Left lung (tissue), 10 donors: ENCODE results near the gene RAB7B. TPM values are rescaled to one million over a fixed set of nuclear protein-coding genes. Genes with fewer than 3 reads are reported as not detected.

ENCODE experiments used
- ATAC-seq: fragments of 200-7000 bp; cut with Tn5 transposase; one replicate; pipeline ENCODE4 v1.9.1; 2020; ENCODE audit warnings: moderate library complexity
- DNase-seq, 4 donors: peaks; one replicate each; pipeline ENCODE4 v3.0.0-alpha.2; 2013 to 2020
- H3K27ac ChIP-seq, 2 donors: fragments of 200-600 bp; sonication (generic) in 1 of 2; one replicate each; pipeline versions ENCODE4 v1.5.0 to v1.8.0; 2020 to 2021
- H3K27me3 ChIP-seq, 2 donors: fragments of 200-600 bp; sonication (generic) in 1 of 2; one replicate each; pipeline versions ENCODE4 v1.5.0 to v1.8.0; 2020 to 2021
- H3K36me3 ChIP-seq, 2 donors: fragments of 200-600 bp; sonication (generic) in 1 of 2; one replicate each; pipeline versions ENCODE4 v1.5.0 to v1.8.0; 2020 to 2021
- H3K4me1 ChIP-seq, 2 donors: fragments of 200-600 bp; one replicate each; pipeline ENCODE4 v1.8.0; 2021
- H3K4me3 ChIP-seq, 2 donors: fragments of 200-600 bp; sonication (generic) in 1 of 2; one replicate each; pipeline versions ENCODE4 v1.5.0 to v1.8.0; 2020 to 2021; ENCODE audit warnings: mild to moderate bottlenecking in 1 of 2
- H3K9me3 ChIP-seq, 2 donors: fragments of 200-600 bp; sonication (generic) in 1 of 2; one replicate each; pipeline versions ENCODE4 v1.5.0 to v1.8.0; 2020 to 2021
- intact Hi-C, 2 donors: fragments of 100-400 bp; cut with DNase I; formaldehyde crosslinking; loops; one replicate each; pipeline versions ENCODE4 v1.11.2 to v1.14.2; 2022
- polyA plus RNA-seq, 6 donors: library from polyadenylated mRNA; unstranded; fragments of 120-200 nt; gene quantifications; one replicate each; pipeline ENCODE4 v1.2.1, GENCODE V29; 2013; ENCODE audit not compliant: insufficient read length in 6 of 6
- total RNA-seq, 2 donors: library from RNA; stranded (reverse); fragmentation: NEBNext Ultra II Directional; extraction: Animal tissue kit (Norgen Biotek cat#: 25700); gene quantifications; one replicate each; pipeline ENCODE4 v1.2.1, GENCODE V29; 2021
- TF ChIP-seq, protein P1 (sequence below), 2 donors: fragments of 200-600 bp; sonication (generic) in 1 of 2; IDR thresholded peaks; one replicate each; pipeline versions ENCODE4 v1.5.0 to v1.8.0; 2021; ENCODE audit warnings: antibody characterized with exemption in 2 of 2
- donor health status: DM: no; HTN: yes; CAD: no.
- donor health status: DM: no; HTN: no; CAD: no.

The RAB7B gene
- total and polyA plus RNA-seq, 8 donors: 3.2 to 14.2 (median 4.0) TPM

DNA sequence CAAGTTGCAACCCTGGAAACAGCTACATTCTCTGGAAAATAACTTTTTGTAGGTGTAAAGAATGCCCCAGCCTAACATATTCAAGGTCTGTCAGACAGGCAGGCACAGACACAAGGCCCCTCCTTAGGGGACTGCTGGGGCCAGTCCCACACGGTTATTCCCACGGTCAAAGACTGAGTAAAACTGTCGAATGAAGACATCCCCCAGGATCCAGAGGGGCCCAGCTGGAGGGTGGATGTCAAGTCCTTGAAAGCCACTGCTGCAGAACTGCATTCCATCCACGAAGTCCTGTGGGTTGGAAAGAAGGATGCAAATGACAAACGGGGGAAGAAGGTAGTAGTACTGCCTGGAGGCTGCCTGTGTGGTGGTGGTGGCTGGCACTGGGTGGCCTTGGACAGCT lies 6.9 kb upstream of the RAB7B start:
- DNase-seq: no peak
- no peak overlapping the region for H3K4me3 ChIP-seq
- no peaks in the 10 kb centered on the region for H3K9me3 ChIP-seq
- no peak for ATAC-seq
- H3K27ac ChIP-seq: no peak overlapping the region
- no peaks in the 10 kb centered on the region for H3K36me3 ChIP-seq
- intact Hi-C loops: no loop called here
- H3K27me3 ChIP-seq: no peaks in the 10 kb centered on the region
- peaks cover 0 to 26% of the 10 kb centered on the region in 2 donors for H3K4me1 ChIP-seq
- TF ChIP-seq, protein P1, sequence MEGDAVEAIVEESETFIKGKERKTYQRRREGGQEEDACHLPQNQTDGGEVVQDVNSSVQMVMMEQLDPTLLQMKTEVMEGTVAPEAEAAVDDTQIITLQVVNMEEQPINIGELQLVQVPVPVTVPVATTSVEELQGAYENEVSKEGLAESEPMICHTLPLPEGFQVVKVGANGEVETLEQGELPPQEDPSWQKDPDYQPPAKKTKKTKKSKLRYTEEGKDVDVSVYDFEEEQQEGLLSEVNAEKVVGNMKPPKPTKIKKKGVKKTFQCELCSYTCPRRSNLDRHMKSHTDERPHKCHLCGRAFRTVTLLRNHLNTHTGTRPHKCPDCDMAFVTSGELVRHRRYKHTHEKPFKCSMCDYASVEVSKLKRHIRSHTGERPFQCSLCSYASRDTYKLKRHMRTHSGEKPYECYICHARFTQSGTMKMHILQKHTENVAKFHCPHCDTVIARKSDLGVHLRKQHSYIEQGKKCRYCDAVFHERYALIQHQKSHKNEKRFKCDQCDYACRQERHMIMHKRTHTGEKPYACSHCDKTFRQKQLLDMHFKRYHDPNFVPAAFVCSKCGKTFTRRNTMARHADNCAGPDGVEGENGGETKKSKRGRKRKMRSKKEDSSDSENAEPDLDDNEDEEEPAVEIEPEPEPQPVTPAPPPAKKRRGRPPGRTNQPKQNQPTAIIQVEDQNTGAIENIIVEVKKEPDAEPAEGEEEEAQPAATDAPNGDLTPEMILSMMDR (IDR thresholded peaks at IDR 0.05): no peak

DNA sequence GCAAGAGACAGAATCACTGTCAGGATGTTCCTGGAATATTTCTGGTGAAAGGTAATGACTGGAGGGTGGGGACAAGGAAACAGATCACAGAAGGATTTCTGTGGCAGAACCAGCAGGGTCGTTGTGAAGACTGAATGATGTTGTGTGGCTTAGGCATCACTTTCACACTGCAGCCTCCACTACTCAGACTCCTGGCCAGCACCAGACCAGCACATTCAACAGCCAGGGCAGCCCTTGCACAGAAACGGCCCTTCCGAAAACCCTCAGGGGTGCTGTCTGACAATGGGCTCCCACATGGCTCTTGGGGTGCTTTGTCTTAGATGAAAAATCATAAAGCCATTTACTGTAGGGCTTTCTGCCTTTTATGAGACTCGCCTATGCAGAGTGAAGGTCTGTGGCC lies 3.8 kb upstream of the RAB7B start:
- Histone ChIP-seq H3K27ac (no peak overlapping the region), H3K4me3 (no peak overlapping the region), H3K9me3 (no peaks in the 10 kb centered on the region), H3K27me3 (no peaks in the 10 kb centered on the region), H3K36me3 (no peaks in the 10 kb centered on the region), H3K4me1 (peaks cover 11 to 27% of the 10 kb centered on the region in 2 donors)
- DNase-seq (no peak), ATAC-seq (no peak)
- intact Hi-C loops: no loop called here
- TF ChIP-seq, protein P1 (IDR thresholded peaks at IDR 0.05): no peak

DNA sequence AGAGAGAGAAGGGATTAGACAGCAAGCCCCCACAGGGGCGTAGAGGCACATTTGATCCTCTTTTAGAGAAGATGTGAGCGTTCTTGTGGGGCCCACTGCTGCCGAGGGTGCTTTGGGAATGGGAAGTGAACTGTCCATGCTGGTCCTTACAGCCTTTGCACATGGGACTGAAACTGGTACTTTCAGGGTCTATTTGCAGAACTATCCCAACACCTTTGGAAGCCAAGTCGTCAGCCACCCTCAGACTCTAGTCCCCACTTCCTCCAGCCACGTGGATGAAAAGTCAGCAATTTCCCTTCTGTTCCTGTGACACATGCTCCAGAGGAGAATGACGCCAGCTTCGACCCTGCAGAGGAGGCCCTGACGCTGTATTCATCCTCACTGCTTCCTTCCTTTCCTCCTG lies 2.6 kb upstream of the RAB7B start:
- ATAC-seq (no peak), DNase-seq (peak in 1 of 4 donors; percentile 72)
- Histone ChIP-seq H3K4me3 (no peak overlapping the region), H3K27me3 (no peaks in the 10 kb centered on the region), H3K4me1 (peaks cover 19 to 33% of the 10 kb centered on the region in 2 donors), H3K27ac (no peak overlapping the region), H3K36me3 (no peaks in the 10 kb centered on the region), H3K9me3 (no peaks in the 10 kb centered on the region)
- TF ChIP-seq, protein P1 (IDR thresholded peaks at IDR 0.05): no peak
- intact Hi-C loops: no loop called here

DNA sequence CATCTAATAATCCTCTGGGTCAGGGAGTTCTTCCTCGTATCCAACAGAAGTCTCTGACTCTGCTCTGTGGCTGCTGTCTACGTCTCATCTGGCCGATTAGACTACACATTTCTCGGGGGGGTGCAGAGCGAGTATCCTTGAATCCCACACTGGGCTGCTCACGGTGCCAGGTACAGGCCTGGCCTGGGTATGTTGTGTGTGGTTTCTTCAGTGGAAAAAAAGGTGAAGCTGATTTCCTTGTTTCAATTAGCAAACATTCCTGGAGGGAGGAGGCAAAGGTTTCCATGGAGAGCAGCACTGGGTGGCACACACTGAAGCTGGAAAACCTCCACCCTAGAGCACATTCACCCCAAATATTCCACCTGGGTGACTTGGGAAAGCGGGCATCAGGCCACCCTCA lies 2.0 kb upstream of the RAB7B start:
- DNase-seq (no peak), ATAC-seq (no peak)
- Histone ChIP-seq H3K9me3 (no peaks in the 10 kb centered on the region), H3K4me1 (peaks cover 19 to 39% of the 10 kb centered on the region in 2 donors), H3K36me3 (no peaks in the 10 kb centered on the region), H3K4me3 (no peak overlapping the region), H3K27ac (no peak overlapping the region), H3K27me3 (no peaks in the 10 kb centered on the region)
- intact Hi-C loops: no loop called here
- TF ChIP-seq, protein P1 (IDR thresholded peaks at IDR 0.05): no peak

DNA sequence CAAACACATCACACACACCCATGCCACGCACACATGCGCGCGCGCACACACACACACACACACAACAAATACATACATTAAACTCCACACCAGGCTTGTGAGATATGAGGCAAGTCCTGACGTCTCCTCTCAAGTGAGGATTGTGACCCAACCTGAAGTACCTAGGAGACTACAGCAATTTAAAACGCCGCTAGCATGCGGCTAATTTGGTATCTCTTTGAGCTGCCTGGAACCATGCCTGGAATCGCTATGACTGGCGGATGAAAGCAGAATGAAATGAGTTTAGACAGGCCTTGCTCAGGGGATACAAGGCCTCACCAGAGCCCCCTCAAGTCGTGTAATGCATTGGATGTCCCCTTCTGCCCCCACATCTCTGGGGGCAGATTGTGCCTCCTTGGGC lies 1.6 kb upstream of the RAB7B start:
- H3K36me3 ChIP-seq: no peaks in the 10 kb centered on the region
- intact Hi-C loops: no loop called here
- peaks cover 19 to 39% of the 10 kb centered on the region in 2 donors for H3K4me1 ChIP-seq
- peak in 1 of 4 donors; percentile 24 for DNase-seq
- no peak overlapping the region for H3K4me3 ChIP-seq
- no peak overlapping the region for H3K27ac ChIP-seq
- no peak for ATAC-seq
- H3K9me3 ChIP-seq: no peaks in the 10 kb centered on the region
- TF ChIP-seq, protein P1 (IDR thresholded peaks at IDR 0.05): no peak
- H3K27me3 ChIP-seq: no peaks in the 10 kb centered on the region
